Muscle of leg (tissue), 11 donors: Measurements from ENCODE around the gene ELOB. TPM values are rescaled to one million over a fixed set of nuclear protein-coding genes. Genes with fewer than 3 reads are reported as not detected.

Source experiments
- DNase-seq: peaks from one replicate; pipeline ENCODE4 v3.0.0; 2013
- H3K27ac ChIP-seq: one replicate; pipeline ENCODE4 v1.5.1; 2013; ENCODE audit warnings: mild to moderate bottlenecking, low read length, control low read depth
- H3K27me3 ChIP-seq: one replicate; pipeline ENCODE4 v1.6.1; 2013; ENCODE audit warnings: low read length; ENCODE audit not compliant: control insufficient read depth, insufficient read depth
- H3K36me3 ChIP-seq: one replicate; pipeline ENCODE4 v1.6.1; 2013; ENCODE audit warnings: low read length; ENCODE audit not compliant: control insufficient read depth, insufficient read depth
- H3K4me1 ChIP-seq: one replicate; pipeline ENCODE4 v1.6.1; 2013; ENCODE audit warnings: low read length; ENCODE audit not compliant: control insufficient read depth, insufficient read depth
- H3K4me3 ChIP-seq: one replicate; pipeline ENCODE4 v1.5.1; 2013; ENCODE audit warnings: low read length, control low read depth
- H3K9me3 ChIP-seq: replicated peaks from 2 replicates; pipeline ENCODE4 v1.6.1; 2013; ENCODE audit warnings: low read depth, low read length; ENCODE audit not compliant: control insufficient read depth
- WGBS: methylation state at CpG from one replicate; pipeline ENCODE4 v1.1.5; 2013; ENCODE audit warnings: missing lambda C conversion rate; ENCODE audit not compliant: insufficient coverage; 5-methylcytosine and 5-hydroxymethylcytosine counted together
- polyA plus RNA-seq, 8 donors: library from polyadenylated mRNA; unstranded; fragments of 120-200 nt; gene quantifications; one replicate each; pipeline versions ENCODE4 v1.2.1 to v1.2.3, GENCODE V29; 2013; ENCODE audit warnings: inconsistent platforms in 1 of 8, low replicate concordance in 1 of 8; ENCODE audit not compliant: insufficient read length in 8 of 8, insufficient read depth in 1 of 8
- total RNA-seq: library from RNA; stranded (reverse); fragments of 120-200 nt; gene quantifications from one replicate; pipeline ENCODE4 v1.2.4, GENCODE V29; 2013

ELOB gene
- total and polyA plus RNA-seq, 9 donors: 162 to 228 (median 193) TPM

GRCh38 chr16:2798723-2799204 lies 21.7 kb upstream of the ELOB start:
- WGBS: 77% methylated on average over 39 of the region's 39 CpGs
- no peak for DNase-seq
- H3K4me3 ChIP-seq: no peak overlapping the region
- H3K27ac ChIP-seq: no peak overlapping the region
- peaks cover 6% of the 10 kb centered on the region for H3K27me3 ChIP-seq
- H3K4me1 ChIP-seq: no peaks in the 10 kb centered on the region
- peaks cover 1% of the 10 kb centered on the region for H3K9me3 ChIP-seq
- no peaks in the 10 kb centered on the region for H3K36me3 ChIP-seq

GRCh38 chr16:2795395-2796143 lies 18.5 kb upstream of the ELOB start:
- DNase-seq: no peak
- Histone ChIP-seq H3K27ac (no peak overlapping the region), H3K4me3 (no peak overlapping the region), H3K36me3 (no peaks in the 10 kb centered on the region), H3K9me3 (no peaks in the 10 kb centered on the region), H3K27me3 (peaks cover 16% of the 10 kb centered on the region), H3K4me1 (no peaks in the 10 kb centered on the region)
- WGBS: 40% methylated on average over 2 of the region's 7 CpGs

GRCh38 chr16:2792940-2793339 lies 15.9 kb upstream of the ELOB start:
- Histone ChIP-seq H3K4me1 (no peaks in the 10 kb centered on the region), H3K27me3 (peaks cover 33% of the 10 kb centered on the region), H3K9me3 (no peaks in the 10 kb centered on the region), H3K36me3 (no peaks in the 10 kb centered on the region), H3K4me3 (no peak overlapping the region), H3K27ac (no peak overlapping the region)
- DNase-seq: no peak
- no CpG with 5 or more reads among the region's 10 CpGs for WGBS

DNA sequence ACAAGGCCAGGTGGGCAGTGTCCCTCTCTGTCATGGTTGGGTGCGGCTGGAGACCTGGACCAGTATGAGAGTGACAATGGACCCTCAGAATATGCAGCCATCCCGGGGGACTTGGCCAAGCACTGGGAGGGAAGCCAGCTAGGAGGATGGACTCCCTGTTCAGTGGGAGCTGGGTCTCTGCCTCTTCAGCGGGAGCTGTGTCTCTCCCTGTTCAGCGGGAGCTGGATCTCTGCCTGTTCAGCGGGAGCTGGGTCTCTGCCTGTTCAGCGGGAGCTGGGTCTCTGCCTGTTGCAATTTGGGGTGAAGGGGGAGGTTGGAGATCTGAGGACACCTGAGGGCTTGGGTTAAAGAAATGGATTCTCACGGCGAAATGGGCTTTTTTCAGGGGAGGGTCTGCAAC lies 14.1 kb upstream of the ELOB start:
- Histone ChIP-seq H3K4me3 (no peak overlapping the region), H3K27me3 (peaks cover 44% of the 10 kb centered on the region), H3K9me3 (no peaks in the 10 kb centered on the region), H3K27ac (no peak overlapping the region), H3K4me1 (no peaks in the 10 kb centered on the region), H3K36me3 (no peaks in the 10 kb centered on the region)
- no peak for DNase-seq
- WGBS: 71% methylated on average over 5 of the region's 8 CpGs

GRCh38 chr16:2790631-2791030 lies 13.6 kb upstream of the ELOB start:
- Histone ChIP-seq H3K27me3 (peaks cover 47% of the 10 kb centered on the region), H3K4me1 (no peaks in the 10 kb centered on the region), H3K9me3 (no peaks in the 10 kb centered on the region), H3K27ac (no peak overlapping the region), H3K4me3 (no peak overlapping the region), H3K36me3 (no peaks in the 10 kb centered on the region)
- DNase-seq: no peak
- no CpG with 5 or more reads among the region's 5 CpGs for WGBS

DNA sequence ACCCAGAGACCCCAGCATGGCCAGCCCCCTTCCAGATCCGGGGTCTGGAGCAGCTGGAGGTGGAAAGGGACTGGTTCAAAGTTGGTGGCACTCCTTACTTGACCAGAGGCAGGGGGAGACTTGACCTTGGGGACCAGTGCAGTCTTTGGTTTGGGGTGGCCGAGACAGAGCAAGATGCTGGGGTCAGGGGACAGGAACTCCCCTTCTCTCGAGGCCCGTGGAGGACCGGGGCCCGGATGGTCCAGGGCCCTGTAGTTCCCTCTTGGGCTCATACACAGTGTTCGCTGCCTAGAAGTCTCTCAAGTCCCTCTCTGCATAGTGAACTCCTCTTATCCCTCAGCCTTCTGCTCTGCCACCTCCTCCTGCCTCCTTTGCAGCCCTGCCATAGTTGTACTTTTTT lies 10.9 kb upstream of the ELOB start:
- no peaks in the 10 kb centered on the region for H3K4me1 ChIP-seq
- H3K9me3 ChIP-seq: no peaks in the 10 kb centered on the region
- peaks cover 72% of the 10 kb centered on the region for H3K27me3 ChIP-seq
- DNase-seq: no peak
- 23% methylated on average over 7 of the region's 7 CpGs for WGBS
- H3K4me3 ChIP-seq: no peak overlapping the region
- H3K27ac ChIP-seq: no peak overlapping the region
- H3K36me3 ChIP-seq: no peaks in the 10 kb centered on the region

- Histone ChIP-seq H3K27me3 (peaks cover 76% of the 10 kb centered on the region), H3K27ac (no peak within 1 kb of the TSS), H3K4me3 (no peak within 1 kb of the TSS), H3K9me3 (no peaks in the 10 kb centered on the region), H3K4me1 (no peaks in the 10 kb centered on the region), H3K36me3 (no peaks in the 10 kb centered on the region)
- no peak for DNase-seq
- WGBS: 23% methylated on average over 6 of the region's 10 CpGs
These were observed 10.3 kb upstream of the ELOB start, which contains the start of gene PRSS33 for GRCh38 chr16:2787406-2787805. TSS of gene PRSS33 (minus strand) at chr16:2787560. CDS start at chr16:2786547, 1,013 bp downstream.

GRCh38 chr16:2786826-2787151 lies 9.7 kb upstream of the ELOB start:
- H3K27ac ChIP-seq: no peak overlapping the region
- H3K27me3 ChIP-seq: peaks cover 76% of the 10 kb centered on the region
- DNase-seq: no peak
- H3K9me3 ChIP-seq: no peaks in the 10 kb centered on the region
- no peak overlapping the region for H3K4me3 ChIP-seq
- no peaks in the 10 kb centered on the region for H3K36me3 ChIP-seq
- no peaks in the 10 kb centered on the region for H3K4me1 ChIP-seq
- 36% methylated on average over 3 of the region's 3 CpGs for WGBS

DNA sequence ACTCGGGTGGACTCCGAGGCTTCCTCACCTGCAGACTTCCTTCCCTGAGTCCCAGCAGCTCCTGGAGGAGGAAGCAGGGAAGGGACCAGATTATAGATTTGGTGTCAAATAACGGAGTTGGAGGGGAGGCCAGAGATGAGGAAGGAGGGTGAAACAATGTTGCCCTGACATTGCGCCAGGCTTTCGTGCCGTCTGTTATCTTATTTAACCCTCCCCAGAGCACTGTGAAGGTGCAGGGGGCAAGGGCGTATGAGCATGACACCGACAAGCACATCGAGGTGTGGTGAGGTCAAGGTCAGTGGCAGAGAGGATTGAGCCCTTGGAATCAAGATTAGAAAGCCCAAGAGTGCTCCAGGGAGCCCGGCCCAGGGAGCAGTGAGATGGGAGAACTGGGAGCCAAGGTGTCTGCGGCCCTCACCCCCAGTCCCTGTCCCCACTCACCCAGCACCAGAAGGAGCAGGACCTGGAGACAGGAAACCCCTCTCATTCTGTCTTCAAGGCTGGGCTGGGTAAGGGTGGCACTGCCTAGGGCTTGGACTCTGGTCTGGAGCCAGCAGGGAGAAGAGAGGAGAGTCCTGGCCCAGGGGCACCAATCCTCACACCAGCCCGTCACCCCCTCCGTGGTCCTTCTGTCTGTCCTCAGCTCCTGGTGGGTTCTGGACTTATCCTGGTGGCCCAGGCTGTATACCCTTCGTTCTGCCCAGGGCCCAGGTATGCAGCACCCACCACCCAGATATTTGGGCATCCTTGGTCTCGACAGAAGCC lies 9.2 kb upstream of the ELOB start:
- Histone ChIP-seq H3K27ac (no peak overlapping the region), H3K4me1 (no peaks in the 10 kb centered on the region), H3K36me3 (no peaks in the 10 kb centered on the region), H3K4me3 (no peak overlapping the region), H3K27me3 (peaks cover 73% of the 10 kb centered on the region), H3K9me3 (no peaks in the 10 kb centered on the region)
- no peak for DNase-seq
- 44% methylated on average over 9 of the region's 15 CpGs for WGBS

GRCh38 chr16:2785101-2785991 lies 8.3 kb upstream of the ELOB start:
- Histone ChIP-seq H3K9me3 (no peaks in the 10 kb centered on the region), H3K4me1 (no peaks in the 10 kb centered on the region), H3K27me3 (peaks cover 64% of the 10 kb centered on the region), H3K4me3 (no peak overlapping the region), H3K36me3 (no peaks in the 10 kb centered on the region), H3K27ac (no peak overlapping the region)
- WGBS: 9% methylated on average over 70 of the region's 79 CpGs
- DNase-seq: no peak
